ENCODE data around the gene TMEM97. TPM values are rescaled to one million over a fixed set of nuclear protein-coding genes. Genes with fewer than 3 reads are reported as not detected.

TMEM97 gene
- polyA plus RNA-seq, 2 donors = 7.4 to 8.9 TPM

DNA sequence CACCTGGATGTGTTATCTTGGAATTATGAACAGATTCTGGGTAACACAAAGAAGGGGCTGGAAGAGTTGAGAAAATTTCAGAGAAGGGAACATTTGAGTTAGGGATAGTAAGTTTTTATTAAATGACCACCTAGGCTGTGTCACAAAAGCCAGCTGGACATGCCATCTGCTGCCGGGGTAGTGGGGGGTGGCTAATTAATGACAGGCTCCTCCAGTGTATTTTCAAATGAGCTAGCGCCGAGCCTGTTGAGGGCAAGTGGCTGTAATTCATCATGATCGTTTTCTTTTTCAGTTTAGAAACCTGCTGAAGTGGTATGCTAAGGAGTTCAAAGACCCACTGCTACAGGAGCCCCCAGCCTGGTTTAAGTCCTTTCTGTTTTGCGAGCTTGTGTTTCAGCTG is 6.2 kb downstream of the TMEM97 start:
- Histone ChIP-seq H3K27me3 (ENCODE audit: control insufficient read depth in 1 of 2, insufficient read depth in 2 of 2, low read length in 2 of 2) (no peaks in the 10 kb centered on the region), H3K27ac (ENCODE audit: low read depth in 2 of 2, low read length in 1 of 2) (no peak overlapping the region), H3K9me3 (ENCODE audit: control insufficient read depth in 2 of 2, insufficient read depth in 1 of 2, low read depth in 1 of 2, low read length in 1 of 2) (no peaks in the 10 kb centered on the region), H3K4me1 (ENCODE audit: control insufficient read depth in 2 of 2, insufficient read depth in 2 of 2, low read length in 1 of 2) (no peaks in the 10 kb centered on the region), H3K4me3 (ENCODE audit: low read depth in 1 of 2, low read length in 2 of 2) (no peak overlapping the region), H3K36me3 (ENCODE audit: control insufficient read depth in 2 of 2, insufficient read depth in 2 of 2, low read length in 1 of 2) (peaks cover 0 to 10% of the 10 kb centered on the region in 2 donors)
- 57 to 69% methylated on average over 5 of the region's 5 CpGs for WGBS, 2 donors

DNA sequence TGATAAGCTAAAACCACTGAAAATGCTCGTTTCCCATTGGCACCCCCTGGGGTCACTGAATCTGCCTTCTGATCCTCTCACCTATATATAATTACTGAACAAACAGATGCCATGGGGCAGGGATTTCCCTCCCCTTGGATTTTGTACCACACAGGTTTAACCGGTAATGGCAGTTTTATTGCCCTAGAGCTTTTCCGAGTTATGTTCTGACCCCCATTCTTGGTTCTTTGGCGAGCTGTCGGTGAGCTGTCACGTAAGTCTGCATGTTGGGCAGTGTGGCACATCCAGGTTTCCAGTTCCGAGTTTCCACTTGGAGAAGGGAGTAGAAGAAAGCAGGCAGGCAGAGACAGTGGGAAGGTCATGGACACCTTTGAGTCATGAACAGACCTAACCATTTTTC is 7.1 kb downstream of the TMEM97 start:
- Histone ChIP-seq H3K9me3 (ENCODE audit: control insufficient read depth in 2 of 2, insufficient read depth in 1 of 2, low read depth in 1 of 2, low read length in 1 of 2) (no peaks in the 10 kb centered on the region), H3K27ac (ENCODE audit: low read depth in 2 of 2, low read length in 1 of 2) (peak overlapping the region in 1 of 2 donors; percentile 27), H3K4me1 (ENCODE audit: control insufficient read depth in 2 of 2, insufficient read depth in 2 of 2, low read length in 1 of 2) (no peaks in the 10 kb centered on the region), H3K36me3 (ENCODE audit: control insufficient read depth in 2 of 2, insufficient read depth in 2 of 2, low read length in 1 of 2) (peaks cover 0 to 11% of the 10 kb centered on the region in 2 donors), H3K4me3 (ENCODE audit: low read depth in 1 of 2, low read length in 2 of 2) (no peak overlapping the region), H3K27me3 (ENCODE audit: control insufficient read depth in 1 of 2, insufficient read depth in 2 of 2, low read length in 2 of 2) (no peaks in the 10 kb centered on the region)
- WGBS, 2 donors = 41 to 49% methylated on average over 7 of the region's 7 CpGs

DNA sequence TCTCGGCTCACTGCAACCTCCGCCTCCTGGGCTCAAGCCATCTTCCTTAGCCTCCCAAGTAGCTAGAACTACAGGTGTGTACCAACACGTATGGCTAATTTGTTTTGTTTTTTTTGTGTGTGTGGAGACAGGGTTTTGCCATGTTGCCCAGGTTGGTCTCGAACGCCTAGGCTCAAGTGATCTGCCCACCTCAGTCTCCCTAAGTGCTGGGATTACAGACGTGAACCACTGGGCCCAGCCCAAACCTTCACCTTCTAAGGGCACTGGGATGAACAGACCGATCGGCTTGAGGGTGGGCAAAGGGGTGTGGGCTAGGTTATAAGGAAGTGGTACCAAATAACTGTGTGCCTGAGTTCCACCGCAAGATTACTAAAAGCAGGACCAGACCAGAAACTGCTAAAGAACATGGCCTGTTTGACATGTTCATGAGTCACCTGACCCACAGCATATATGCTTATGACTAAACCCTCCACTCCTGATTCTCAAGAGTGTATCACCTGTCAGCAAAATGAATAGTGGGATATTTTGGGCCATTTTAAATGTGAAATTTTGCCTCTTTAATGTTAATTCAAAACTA is 8.1 kb downstream of the TMEM97 start:
- H3K4me1 ChIP-seq (ENCODE audit: control insufficient read depth in 2 of 2, insufficient read depth in 2 of 2, low read length in 1 of 2) = no peaks in the 10 kb centered on the region
- H3K4me3 ChIP-seq (ENCODE audit: low read depth in 1 of 2, low read length in 2 of 2) = no peak overlapping the region
- H3K27me3 ChIP-seq (ENCODE audit: control insufficient read depth in 1 of 2, insufficient read depth in 2 of 2, low read length in 2 of 2) = no peaks in the 10 kb centered on the region
- H3K9me3 ChIP-seq (ENCODE audit: control insufficient read depth in 2 of 2, insufficient read depth in 1 of 2, low read depth in 1 of 2, low read length in 1 of 2) = no peaks in the 10 kb centered on the region
- H3K27ac ChIP-seq (ENCODE audit: low read depth in 2 of 2, low read length in 1 of 2) = no peak overlapping the region
- H3K36me3 ChIP-seq (ENCODE audit: control insufficient read depth in 2 of 2, insufficient read depth in 2 of 2, low read length in 1 of 2) = peaks cover 0 to 16% of the 10 kb centered on the region in 2 donors
- WGBS, 2 donors = 82 to 87% methylated on average over 9 of the region's 9 CpGs

DNA sequence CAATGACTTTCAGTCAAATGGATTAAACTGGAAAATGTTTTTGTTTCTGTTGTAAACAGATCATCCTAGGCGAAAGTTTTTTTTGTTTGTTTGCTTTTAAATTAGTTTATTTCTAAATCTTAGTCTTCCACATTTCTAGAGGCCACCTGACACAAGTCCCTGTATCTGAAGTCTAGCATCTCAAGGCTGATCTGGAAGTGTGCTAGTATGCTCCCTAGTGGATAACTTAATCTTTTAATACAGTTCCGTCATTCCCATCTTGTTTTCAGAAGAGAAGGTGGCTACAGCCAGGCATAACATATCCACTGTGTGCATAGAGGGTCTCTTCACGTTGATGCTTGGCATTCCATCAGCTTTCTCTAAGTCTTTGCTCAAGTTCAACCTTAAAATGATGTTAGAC is 8.7 kb downstream of the TMEM97 start:
- WGBS, 2 donors = 59 to 67% methylated on average over 3 of the region's 3 CpGs
- Histone ChIP-seq H3K4me1 (ENCODE audit: control insufficient read depth in 2 of 2, insufficient read depth in 2 of 2, low read length in 1 of 2) (no peaks in the 10 kb centered on the region), H3K36me3 (ENCODE audit: control insufficient read depth in 2 of 2, insufficient read depth in 2 of 2, low read length in 1 of 2) (peaks cover 0 to 16% of the 10 kb centered on the region in 2 donors)

DNA sequence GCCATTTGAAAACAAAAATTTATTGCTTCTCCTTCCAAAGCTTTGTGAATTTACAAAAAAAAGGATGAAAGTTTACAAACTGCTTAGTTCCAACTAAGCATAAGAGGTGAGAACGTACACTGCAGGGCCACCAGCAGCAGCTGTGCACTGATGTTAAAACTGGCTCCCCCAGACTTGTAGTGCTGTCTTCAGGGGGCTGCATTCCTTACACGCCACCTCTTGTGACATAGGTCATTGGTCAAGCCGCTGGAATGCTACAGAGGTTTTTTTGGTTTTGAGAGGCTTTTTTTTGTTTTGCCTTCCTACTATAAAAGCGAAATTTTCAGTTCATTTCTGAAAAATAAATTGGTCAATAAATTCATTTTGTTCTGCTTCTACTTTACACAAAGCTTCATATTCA is 9.3 kb downstream of the TMEM97 start:
- no peaks in the 10 kb centered on the region for H3K9me3 ChIP-seq (ENCODE audit: control insufficient read depth in 2 of 2, insufficient read depth in 1 of 2, low read depth in 1 of 2, low read length in 1 of 2)
- WGBS, 2 donors = 75 to 76% methylated on average over 4 of the region's 4 CpGs
- no peak overlapping the region for H3K27ac ChIP-seq (ENCODE audit: low read depth in 2 of 2, low read length in 1 of 2)
- H3K4me1 ChIP-seq (ENCODE audit: control insufficient read depth in 2 of 2, insufficient read depth in 2 of 2, low read length in 1 of 2) = no peaks in the 10 kb centered on the region
- no peaks in the 10 kb centered on the region for H3K27me3 ChIP-seq (ENCODE audit: control insufficient read depth in 1 of 2, insufficient read depth in 2 of 2, low read length in 2 of 2)
- no peak overlapping the region for H3K4me3 ChIP-seq (ENCODE audit: low read depth in 1 of 2, low read length in 2 of 2)
- H3K36me3 ChIP-seq (ENCODE audit: control insufficient read depth in 2 of 2, insufficient read depth in 2 of 2, low read length in 1 of 2) = peaks cover 0 to 16% of the 10 kb centered on the region in 2 donors

More for the DNA sequence above, 8.7 kb downstream of the TMEM97 start:
- Histone ChIP-seq H3K9me3 (ENCODE audit: control insufficient read depth in 2 of 2, insufficient read depth in 1 of 2, low read depth in 1 of 2, low read length in 1 of 2) (no peaks in the 10 kb centered on the region), H3K4me3 (ENCODE audit: low read depth in 1 of 2, low read length in 2 of 2) (no peak overlapping the region), H3K27me3 (ENCODE audit: control insufficient read depth in 1 of 2, insufficient read depth in 2 of 2, low read length in 2 of 2) (no peaks in the 10 kb centered on the region), H3K27ac (ENCODE audit: low read depth in 2 of 2, low read length in 1 of 2) (no peak overlapping the region)

DNA sequence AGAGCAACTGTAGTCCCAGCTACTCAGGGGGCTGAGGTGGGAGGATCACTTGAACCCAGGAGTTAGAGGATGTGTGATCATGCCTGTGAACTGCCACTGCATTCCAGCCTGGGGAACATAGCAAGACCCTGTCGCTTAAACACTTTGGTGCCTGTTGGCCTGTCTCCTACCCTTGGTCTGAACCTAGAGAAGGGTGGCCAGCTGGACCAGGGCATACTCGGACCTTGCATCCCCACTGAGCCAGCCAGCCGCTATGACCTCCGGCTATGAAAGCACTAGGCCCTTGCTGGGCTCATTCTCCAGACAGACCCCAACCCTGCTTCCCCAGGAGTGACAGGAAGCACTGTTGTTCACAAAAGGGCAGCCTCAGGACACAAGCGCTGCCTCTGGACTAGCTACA is 11.7 kb downstream of the TMEM97 start:
- Histone ChIP-seq H3K27me3 (ENCODE audit: control insufficient read depth in 1 of 2, insufficient read depth in 2 of 2, low read length in 2 of 2) (no peaks in the 10 kb centered on the region), H3K4me1 (ENCODE audit: control insufficient read depth in 2 of 2, insufficient read depth in 2 of 2, low read length in 1 of 2) (no peaks in the 10 kb centered on the region), H3K27ac (ENCODE audit: low read depth in 2 of 2, low read length in 1 of 2) (no peak overlapping the region), H3K9me3 (ENCODE audit: control insufficient read depth in 2 of 2, insufficient read depth in 1 of 2, low read depth in 1 of 2, low read length in 1 of 2) (no peaks in the 10 kb centered on the region), H3K36me3 (ENCODE audit: control insufficient read depth in 2 of 2, insufficient read depth in 2 of 2, low read length in 1 of 2) (peaks cover 0 to 16% of the 10 kb centered on the region in 2 donors), H3K4me3 (ENCODE audit: low read depth in 1 of 2, low read length in 2 of 2) (no peak overlapping the region)
- 83 to 94% methylated on average over 5 of the region's 5 CpGs for WGBS, 2 donors

DNA sequence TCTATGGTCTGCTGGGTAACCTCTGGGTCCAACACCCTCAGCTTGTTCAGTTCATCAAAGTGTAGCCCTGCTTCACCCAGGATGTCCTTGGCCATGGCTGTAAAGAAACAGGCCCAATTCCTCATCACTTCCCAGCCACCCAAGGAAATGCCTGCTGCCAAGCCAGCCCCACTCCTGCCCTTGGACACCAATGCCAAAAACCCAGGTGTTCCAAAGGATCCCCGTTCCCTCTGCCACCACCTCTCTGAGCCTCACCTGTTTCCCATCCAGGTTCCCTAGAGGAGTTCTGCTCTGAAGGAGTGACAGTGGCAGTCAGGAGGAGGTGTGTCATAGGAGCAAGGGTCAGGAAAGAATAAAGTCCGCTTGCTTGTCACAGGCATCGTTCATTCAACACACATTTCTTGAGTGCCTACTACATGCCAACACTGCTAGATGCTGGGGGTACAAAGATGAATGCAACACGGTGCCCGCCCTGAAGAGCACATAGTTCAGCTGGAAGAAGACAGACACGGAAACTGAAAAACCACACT is 13.0 kb downstream of the TMEM97 start:
- 79 to 90% methylated on average over 6 of the region's 6 CpGs for WGBS, 2 donors
- H3K4me3 ChIP-seq (ENCODE audit: low read depth in 1 of 2, low read length in 2 of 2) = no peak overlapping the region
- no peaks in the 10 kb centered on the region for H3K27me3 ChIP-seq (ENCODE audit: control insufficient read depth in 1 of 2, insufficient read depth in 2 of 2, low read length in 2 of 2)
- H3K36me3 ChIP-seq (ENCODE audit: control insufficient read depth in 2 of 2, insufficient read depth in 2 of 2, low read length in 1 of 2) = peaks cover 0 to 16% of the 10 kb centered on the region in 2 donors
- H3K4me1 ChIP-seq (ENCODE audit: control insufficient read depth in 2 of 2, insufficient read depth in 2 of 2, low read length in 1 of 2) = no peaks in the 10 kb centered on the region
- H3K27ac ChIP-seq (ENCODE audit: low read depth in 2 of 2, low read length in 1 of 2) = no peak overlapping the region
- H3K9me3 ChIP-seq (ENCODE audit: control insufficient read depth in 2 of 2, insufficient read depth in 1 of 2, low read depth in 1 of 2, low read length in 1 of 2) = no peaks in the 10 kb centered on the region

DNA sequence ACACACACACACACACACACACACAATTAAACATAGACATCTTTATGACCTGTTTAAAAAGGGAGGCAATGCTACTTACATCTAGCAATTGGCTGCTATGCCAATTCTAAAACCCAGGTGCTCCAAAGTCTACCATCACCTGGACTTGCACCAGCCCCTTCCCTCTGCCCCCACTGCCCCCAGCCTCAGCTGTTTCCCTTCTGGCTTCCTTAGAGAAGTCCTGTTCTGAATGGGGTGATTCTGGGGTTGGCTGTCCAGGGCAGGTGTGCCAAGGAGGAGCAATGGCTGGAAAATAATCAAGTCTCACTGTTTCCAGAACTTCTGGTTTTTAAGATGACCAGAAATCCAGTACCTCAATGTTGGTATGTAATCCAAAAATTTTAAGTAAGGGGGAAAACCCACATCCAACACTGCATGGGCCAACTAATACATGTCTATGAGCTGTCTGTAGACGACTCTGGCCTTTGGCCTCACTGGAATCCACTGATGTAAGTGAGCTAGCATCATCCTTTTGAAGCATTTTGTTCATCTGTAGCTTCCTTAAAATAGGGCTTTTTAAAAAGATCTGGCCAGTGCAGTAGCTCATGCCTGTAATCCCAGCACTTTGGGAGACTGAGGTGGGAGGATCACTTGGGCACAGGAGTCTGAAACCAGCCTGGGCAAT is 14.2 kb downstream of the TMEM97 start:
- H3K9me3 ChIP-seq (ENCODE audit: control insufficient read depth in 2 of 2, insufficient read depth in 1 of 2, low read depth in 1 of 2, low read length in 1 of 2) = no peaks in the 10 kb centered on the region
- H3K27ac ChIP-seq (ENCODE audit: low read depth in 2 of 2, low read length in 1 of 2) = no peak overlapping the region
- no peak overlapping the region for H3K4me3 ChIP-seq (ENCODE audit: low read depth in 1 of 2, low read length in 2 of 2)
- peaks cover 0 to 13% of the 10 kb centered on the region in 2 donors for H3K36me3 ChIP-seq (ENCODE audit: control insufficient read depth in 2 of 2, insufficient read depth in 2 of 2, low read length in 1 of 2)
- no peaks in the 10 kb centered on the region for H3K4me1 ChIP-seq (ENCODE audit: control insufficient read depth in 2 of 2, insufficient read depth in 2 of 2, low read length in 1 of 2)
- no peaks in the 10 kb centered on the region for H3K27me3 ChIP-seq (ENCODE audit: control insufficient read depth in 1 of 2, insufficient read depth in 2 of 2, low read length in 2 of 2)
- 59 to 82% methylated on average over 1 of the region's 1 CpG for whole genome bisulfite sequencing, 2 donors

DNA sequence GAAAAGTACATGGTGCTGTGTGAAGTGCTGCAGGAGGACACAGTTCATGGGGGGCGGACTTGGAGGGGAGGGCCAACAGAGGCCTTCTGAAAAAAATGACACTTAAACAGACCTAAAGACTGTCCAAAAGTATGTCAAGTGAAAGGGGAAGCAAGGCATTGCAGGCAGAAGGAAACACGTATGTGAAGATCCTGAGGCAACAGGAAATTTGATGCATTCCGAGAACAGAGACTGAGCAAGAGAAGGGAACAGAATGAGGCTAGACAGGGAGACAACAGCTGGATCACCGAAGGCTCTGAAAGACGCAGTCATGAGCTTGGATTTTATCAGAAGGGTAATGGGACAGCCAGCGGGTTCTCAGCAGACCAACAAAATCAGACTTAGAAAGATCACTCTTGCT is 15.2 kb downstream of the TMEM97 start:
- WGBS, 2 donors = 61 to 69% methylated on average over 6 of the region's 6 CpGs
- no peak overlapping the region for H3K27ac ChIP-seq (ENCODE audit: low read depth in 2 of 2, low read length in 1 of 2)
- no peaks in the 10 kb centered on the region for H3K27me3 ChIP-seq (ENCODE audit: control insufficient read depth in 1 of 2, insufficient read depth in 2 of 2, low read length in 2 of 2)
- peaks cover 0 to 1% of the 10 kb centered on the region in 2 donors for H3K4me1 ChIP-seq (ENCODE audit: control insufficient read depth in 2 of 2, insufficient read depth in 2 of 2, low read length in 1 of 2)
- H3K36me3 ChIP-seq (ENCODE audit: control insufficient read depth in 2 of 2, insufficient read depth in 2 of 2, low read length in 1 of 2) = peaks cover 0 to 10% of the 10 kb centered on the region in 2 donors
- no peak overlapping the region for H3K4me3 ChIP-seq (ENCODE audit: low read depth in 1 of 2, low read length in 2 of 2)
- no peaks in the 10 kb centered on the region for H3K9me3 ChIP-seq (ENCODE audit: control insufficient read depth in 2 of 2, insufficient read depth in 1 of 2, low read depth in 1 of 2, low read length in 1 of 2)

All from esophagus (tissue), 2 donors.